ENCODE measurements around the gene TMEM273.

GRCh38 chr10:49166484-49167400 lies 21.4 kb downstream of the TMEM273 start:
- TF ChIP-seq CTCF (IDR thresholded peaks at IDR 0.05): no peak
- no peak for TF ChIP-seq POLR2A (IDR thresholded peaks at IDR 0.05)
- no peak for TF ChIP-seq POLR2AphosphoS5 (IDR thresholded peaks at IDR 0.05)

All from stomach (tissue), 4 donors.